Stimulated activated CD4-positive, alpha-beta T cell treated with anti-CD3 and anti-CD28 coated beads, Interleukin-1b, Interleukin-23, amount 100 ng/mL, for 24 hours (primary cell): Measurements from ENCODE around the gene MINDY4B.

Source experiments
- DNase-seq, 4 experiments: peaks; one replicate each; pipeline ENCODE4 v3.0.0-alpha.2; 2020; ENCODE audit warnings: low read depth in 4 of 4, low spot score in 1 of 4

Gene MINDY4B

GRCh38 chr3:150847433-150847832, 57.8 kb downstream of the MINDY4B start:
- no peak for DNase-seq

DNA sequence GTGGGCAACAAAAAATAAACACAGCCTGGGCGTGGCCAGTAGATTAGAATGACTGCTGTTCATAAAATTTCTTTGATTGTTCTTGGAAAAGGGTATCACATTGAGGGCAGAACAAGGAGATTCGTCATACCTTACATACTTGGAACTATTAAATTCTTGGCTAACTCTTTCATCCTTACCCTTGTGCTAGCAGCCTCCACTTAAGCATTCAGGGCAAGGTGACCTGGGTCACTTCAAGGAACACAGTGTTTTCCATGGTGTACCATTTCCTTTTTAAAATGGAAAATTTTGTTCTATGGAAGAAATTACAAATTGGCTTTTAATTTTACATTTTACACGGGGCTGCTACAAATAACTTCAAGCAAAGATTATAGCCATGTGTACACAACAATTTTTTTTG, 60.8 kb downstream of the MINDY4B start:
- DNase-seq: no peak

DNA sequence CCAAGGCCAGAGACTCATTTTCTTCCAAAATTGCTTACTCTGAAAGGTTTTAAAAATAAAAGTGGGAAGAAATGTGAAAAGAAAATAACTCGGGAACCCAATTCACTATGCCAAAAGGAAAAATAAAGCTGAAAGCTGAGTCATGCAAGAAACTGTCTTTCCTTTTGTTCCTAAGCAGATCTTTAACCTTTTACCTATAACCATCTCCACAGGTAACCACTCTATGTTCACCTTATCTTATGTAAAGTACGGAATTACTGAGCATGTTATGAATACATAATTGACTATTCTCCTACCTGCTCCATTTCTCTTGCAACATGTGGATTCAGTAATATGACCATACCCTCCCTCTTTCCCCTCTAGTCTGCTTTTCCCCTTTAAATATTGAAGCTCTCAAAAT, 62.0 kb downstream of the MINDY4B start:
- no peak for DNase-seq

DNA sequence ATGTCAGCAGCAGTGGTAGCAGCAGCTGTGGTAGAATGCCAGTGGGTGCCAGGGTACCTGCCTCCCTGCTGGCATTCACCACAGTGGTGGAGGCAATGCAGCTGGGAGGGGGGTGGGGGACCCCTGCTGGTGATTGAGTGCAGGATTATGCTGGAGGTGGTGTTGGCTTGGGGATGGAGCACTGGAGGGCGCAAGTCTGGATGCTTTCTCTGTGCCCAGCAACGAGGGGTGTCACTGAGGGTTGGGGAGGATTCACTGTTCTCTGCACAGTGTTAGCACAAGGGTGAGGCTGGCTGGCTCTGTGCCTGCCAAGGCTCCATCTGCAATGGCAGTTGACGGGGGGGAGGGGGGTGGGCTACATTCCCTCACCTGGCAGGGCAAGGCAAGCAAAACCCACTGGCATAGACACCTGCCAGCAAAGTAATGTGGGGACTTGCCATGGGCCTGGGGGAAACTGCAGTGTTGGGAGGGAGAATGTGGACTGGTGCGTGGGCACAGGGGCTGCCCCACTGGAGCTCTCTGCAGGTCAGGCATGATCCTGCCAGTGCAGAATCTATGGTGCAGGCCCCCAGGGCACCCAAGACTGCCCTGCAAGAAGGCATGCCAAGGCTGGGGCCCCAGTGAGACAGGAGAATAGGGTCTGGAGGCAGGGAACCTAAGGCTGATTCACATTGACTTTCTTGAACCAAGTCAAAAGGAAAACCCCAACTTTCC, 64.3 kb downstream of the MINDY4B start:
- no peak for DNase-seq

DNA sequence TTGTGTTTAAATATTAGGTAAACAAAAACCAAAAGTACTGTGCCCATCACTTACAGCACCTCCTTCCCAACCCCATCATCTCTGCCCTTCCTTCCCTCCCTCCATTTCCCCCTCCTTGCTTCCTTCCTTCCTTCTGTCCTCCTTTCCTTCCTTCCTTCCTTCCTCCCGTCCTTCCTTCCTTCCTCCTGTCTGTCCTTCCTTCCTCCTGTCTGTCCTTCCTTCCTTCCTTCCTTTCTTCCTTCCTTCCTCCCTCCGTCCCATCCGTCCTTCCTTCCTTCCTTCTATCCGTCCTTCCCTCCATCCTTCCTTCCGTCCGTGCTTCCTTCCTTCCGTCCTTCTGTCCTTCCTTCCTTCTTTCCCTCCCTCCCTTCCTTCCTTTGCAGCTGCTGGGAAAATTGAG, 74.5 kb downstream of the MINDY4B start:
- no peak for DNase-seq

DNA sequence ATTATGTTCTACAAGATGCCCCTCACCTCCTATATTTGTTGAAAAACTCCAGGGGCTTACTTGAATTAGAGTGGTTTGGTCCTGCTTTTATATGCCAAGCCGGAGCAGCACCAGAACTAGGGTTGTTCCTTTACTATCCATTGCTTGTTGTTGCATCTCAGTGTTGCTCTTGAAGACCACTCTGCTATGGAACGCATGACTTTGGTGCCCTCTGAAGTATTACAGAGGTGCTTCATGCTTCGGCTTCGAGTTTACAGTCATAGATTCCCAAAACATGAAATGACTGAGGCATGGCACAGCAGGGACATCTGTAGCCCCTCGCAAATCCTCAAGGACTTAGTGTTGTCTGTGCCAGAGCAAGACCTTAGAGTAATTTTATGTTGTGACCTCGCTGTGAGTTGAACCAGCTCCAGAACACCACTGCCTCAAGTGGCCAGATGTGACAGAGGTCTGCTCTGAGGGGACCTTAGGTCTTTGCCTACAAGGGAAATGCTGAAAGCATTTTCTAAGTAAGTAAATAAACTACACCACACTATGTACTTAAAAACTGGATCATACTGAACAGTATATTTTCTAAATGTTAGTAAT, 75.1 kb downstream of the MINDY4B start:
- DNase-seq: peak in 1 of 4 experiments; percentile 1

GRCh38 chr3:150829408-150829807, 75.8 kb downstream of the MINDY4B start:
- DNase-seq: no peak

DNA sequence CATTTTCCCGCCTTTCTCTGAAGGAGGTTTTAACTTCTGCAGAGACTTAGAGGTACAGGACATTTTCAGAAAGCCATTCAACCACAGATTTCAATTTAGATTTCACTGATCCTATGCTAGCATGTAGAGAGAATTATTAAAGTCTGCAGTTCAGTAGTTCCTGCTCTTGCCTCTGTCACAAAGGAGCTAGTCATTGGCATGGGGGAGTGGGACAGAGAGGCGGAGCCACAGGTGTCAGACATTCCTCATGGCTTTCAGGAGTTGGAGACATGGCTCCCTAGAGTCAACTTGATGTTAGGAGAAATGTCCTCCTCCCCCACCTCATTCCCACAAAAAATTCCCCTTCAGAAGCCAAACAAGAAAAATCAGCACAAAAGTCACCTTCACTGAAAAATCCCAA, 76.2 kb downstream of the MINDY4B start:
- no peak for DNase-seq

DNA sequence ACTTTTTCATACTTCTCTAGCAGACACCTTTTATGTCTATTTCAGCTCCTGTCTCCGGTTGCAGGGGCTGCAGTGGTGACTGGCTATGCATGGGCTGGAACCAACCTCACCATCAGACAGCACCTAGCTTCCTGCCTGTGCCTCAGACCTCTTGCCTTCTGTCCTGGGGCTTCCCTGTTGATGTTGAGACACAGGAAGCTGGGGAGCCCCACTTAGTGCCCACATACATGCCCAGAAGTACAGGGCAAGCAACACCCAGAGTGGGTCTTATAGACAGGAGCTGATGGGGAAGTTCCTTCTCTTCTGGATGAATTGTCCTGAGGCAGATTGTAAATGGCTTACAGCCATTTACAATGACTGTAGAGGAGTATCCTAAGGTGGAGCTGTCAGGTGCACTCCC, 77.0 kb downstream of the MINDY4B start:
- DNase-seq: no peak

GRCh38 chr3:150826466-150827282, 78.6 kb downstream of the MINDY4B start:
- DNase-seq: no peak

DNA sequence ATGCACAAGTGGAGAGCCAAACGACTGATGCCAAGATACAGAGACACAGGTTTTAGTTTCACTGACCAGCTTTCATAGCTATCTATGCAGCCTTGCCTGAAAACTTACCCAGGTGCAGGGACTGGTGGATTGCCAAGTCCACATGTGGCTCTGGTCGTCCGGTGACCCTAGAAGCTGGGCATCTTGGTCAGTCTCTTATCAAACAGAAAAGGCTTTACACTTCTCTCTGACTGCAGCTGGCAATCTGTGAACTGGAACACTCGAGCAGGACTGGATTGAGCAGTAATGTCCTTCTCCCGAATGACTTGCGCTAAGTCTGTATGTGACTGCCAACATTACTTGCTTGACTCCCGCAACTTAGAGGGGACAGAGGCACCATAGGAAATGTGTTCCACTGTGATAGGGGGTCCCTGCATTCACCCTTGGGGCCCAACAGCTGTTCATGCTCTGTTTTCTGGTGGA, 79.3 kb downstream of the MINDY4B start:
- DNase-seq: no peak

DNA sequence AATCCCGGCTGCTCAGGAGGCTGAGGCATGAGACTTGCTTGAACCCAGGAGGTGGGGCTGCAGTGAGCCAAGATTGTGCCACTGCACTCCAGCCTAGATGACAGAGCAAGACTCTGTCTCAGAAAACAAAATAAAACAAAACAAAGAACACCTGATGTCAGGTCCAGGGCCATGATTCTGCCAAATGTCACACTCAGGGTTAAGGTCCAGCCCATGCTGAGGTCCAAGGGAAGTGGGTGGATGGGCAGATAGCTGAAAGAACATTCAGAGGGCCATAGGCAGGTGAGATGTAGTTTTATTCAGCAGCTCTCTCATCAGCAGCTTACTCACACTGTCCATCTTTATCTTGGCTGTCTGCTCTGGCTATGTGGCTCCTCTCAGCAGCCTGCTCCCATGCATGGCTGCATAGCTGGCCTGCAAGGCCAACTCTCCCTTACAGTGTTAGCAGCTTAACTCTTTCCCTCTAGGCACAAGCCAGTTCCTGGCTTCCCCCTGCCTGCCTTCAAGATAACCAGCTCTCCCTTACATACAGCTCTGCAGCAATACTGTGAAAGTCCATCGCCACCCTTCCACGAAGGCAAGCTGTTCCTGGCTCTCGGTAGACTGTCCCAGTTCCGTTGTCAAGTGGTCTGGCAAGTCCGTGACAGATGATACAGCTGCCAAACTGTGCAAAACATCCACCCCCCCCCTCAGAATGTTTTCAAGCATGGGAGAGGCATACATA, 79.9 kb downstream of the MINDY4B start:
- DNase-seq: no peak

DNA sequence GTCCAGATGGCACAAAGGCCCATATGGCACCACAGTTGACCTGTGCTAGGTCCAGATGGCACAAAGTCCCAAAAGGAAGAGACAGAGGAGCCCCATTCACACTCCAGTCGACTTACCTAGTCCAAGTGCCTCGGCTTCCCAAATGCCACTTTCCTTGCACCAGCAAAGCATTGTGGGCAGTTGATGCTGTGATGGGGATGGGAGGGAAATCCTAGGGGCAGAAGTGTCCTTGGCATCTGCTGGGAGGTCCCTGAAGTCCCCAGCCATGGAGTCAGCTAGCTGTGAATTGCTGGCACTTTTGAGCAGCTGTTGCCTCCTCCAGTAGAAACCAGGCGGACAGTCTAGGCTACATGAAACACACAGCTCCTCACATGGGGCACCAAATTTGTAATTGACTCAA, 82.0 kb downstream of the MINDY4B start:
- DNase-seq: no peak

- no peak for DNase-seq
These were observed 82.6 kb downstream of the MINDY4B start for GRCh38 chr3:150822636-150823035.
